Adrenal gland (tissue), 5 donors: ENCODE results near the gene TPD52L2.

Experiments
- POLR2A ChIP-seq, 2 donors: fragments of 450-650 bp; IDR thresholded peaks; one replicate each; pipeline ENCODE4 v1.6.1; 2017; ENCODE audit warnings: antibody characterized with exemption in 2 of 2, mild to moderate bottlenecking in 2 of 2, moderate library complexity in 1 of 2
- TF ChIP-seq, protein P1 (sequence below), 6 experiments: fragments of 450-650 bp in 4 of 6; fragments of 200-600 bp in 2 of 6; sonication (generic) in 1 of 6; IDR thresholded peaks; 1 replicate in 5 of 6; 2 replicates in 1 of 6; pipeline versions ENCODE4 v1.5.1 to v1.8.0; 2016 to 2021; ENCODE audit warnings: antibody characterized with exemption in 6 of 6, mild to moderate bottlenecking in 2 of 6, moderate library complexity in 1 of 6
- donor health status: DM: no; HTN: no; CAD: no.

DNA sequence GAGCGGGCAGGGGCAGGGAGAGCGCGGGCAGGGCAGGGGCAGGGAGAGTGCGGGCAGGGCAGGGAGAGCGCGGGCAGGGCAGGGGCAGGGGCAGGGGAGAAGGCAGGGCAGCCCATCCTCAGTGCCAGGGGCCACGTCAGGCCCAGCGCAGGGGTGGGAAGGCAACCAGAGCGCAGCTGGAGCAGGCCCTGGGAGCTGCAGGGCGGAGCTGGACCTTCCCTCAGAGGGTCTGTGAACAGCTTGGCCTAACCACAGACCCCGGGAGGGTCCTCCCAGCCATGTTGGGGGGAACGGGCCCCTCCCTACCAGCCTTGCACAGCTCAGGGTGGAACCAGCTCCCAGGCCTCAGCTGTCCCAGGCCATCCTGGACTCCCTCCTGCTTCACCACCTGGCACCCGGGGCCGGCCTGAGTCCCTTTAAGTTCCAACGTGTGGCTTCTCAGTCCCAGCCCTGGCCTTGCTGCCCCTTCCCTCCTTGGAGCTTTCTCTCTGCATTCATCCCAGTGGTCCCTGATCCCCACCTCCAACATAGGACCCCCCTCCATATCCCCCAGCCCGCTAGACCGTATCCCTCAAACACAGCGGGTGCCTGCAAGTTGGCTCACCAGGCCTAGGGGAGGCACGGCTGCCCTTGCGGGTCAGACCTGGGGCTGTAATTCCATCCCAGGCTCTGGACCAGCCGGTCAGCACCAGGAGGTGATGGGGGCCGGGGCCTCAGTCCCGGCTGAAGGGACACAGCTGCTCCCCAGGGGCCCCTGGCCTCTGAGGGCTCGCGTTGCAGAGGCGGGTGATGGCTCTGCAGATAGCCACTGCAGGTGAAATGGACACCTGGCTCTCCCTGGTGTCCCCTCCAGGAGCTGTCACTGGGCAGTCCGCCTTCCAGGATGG, 28.4 kb upstream of the TPD52L2 start:
- no peak for TF ChIP-seq POLR2A (IDR thresholded peaks at IDR 0.05)
- TF ChIP-seq, protein P1, sequence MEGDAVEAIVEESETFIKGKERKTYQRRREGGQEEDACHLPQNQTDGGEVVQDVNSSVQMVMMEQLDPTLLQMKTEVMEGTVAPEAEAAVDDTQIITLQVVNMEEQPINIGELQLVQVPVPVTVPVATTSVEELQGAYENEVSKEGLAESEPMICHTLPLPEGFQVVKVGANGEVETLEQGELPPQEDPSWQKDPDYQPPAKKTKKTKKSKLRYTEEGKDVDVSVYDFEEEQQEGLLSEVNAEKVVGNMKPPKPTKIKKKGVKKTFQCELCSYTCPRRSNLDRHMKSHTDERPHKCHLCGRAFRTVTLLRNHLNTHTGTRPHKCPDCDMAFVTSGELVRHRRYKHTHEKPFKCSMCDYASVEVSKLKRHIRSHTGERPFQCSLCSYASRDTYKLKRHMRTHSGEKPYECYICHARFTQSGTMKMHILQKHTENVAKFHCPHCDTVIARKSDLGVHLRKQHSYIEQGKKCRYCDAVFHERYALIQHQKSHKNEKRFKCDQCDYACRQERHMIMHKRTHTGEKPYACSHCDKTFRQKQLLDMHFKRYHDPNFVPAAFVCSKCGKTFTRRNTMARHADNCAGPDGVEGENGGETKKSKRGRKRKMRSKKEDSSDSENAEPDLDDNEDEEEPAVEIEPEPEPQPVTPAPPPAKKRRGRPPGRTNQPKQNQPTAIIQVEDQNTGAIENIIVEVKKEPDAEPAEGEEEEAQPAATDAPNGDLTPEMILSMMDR (IDR thresholded peaks at IDR 0.05), result no peak
